ENCODE results near the gene IDE.
"Not testable (repeated sequence)": the region's sequence is repeated elsewhere in the genome, so short reads cannot be mapped to it uniquely, and the experiment has no call there.

The IDE gene

GRCh38 chr10:92404612-92405418, 169.1 kb downstream of the IDE start:
- no peaks in the 10 kb centered on the region for H3K4me1 Mint-ChIP-seq (ENCODE audit: low read depth)
- no peaks in the 10 kb centered on the region for H3K36me3 Mint-ChIP-seq (ENCODE audit: low read depth)
- peaks cover 7% of the 10 kb centered on the region for H3K27me3 Mint-ChIP-seq
- no peak overlapping the region for H3K27ac Mint-ChIP-seq
- H3K4me3 Mint-ChIP-seq, result no peak overlapping the region
- H3K9me3 Mint-ChIP-seq, result no peaks in the 10 kb centered on the region

- not testable (repeated sequence) for H3K36me3 Mint-ChIP-seq (ENCODE audit: low read depth); H3K27ac Mint-ChIP-seq; H3K9me3 Mint-ChIP-seq; H3K4me1 Mint-ChIP-seq (ENCODE audit: low read depth); H3K27me3 Mint-ChIP-seq; H3K4me3 Mint-ChIP-seq
Observed at GRCh38 chr10:92402234-92402633, 171.7 kb downstream of the IDE start.

All from stimulated activated naive CD8-positive, alpha-beta T cell treated with anti-CD3 and anti-CD28 coated beads, Interleukin-15, Interleukin-2, amounts not matched to agents 100 ng/mL and 50 ng/mL, for 24 hours (primary cell).